ENCODE results near the gene SIAE.

Gene SIAE

GRCh38 chr11:124693142-124693541 lies 19.6 kb upstream of the SIAE start:
- no peak for TF ChIP-seq CTCF (IDR thresholded peaks at IDR 0.05; ENCODE audit: insufficient read depth, low read length, missing control alignments)
- H3K4me3 ChIP-seq (ENCODE audit: low read depth, low read length), result no peak overlapping the region
- ChIA-PET CTCF (interaction anchor here (0.9 to 1.7 kb wide), 3 partner anchors 16 to 101 kb away, joined by 3 to 7 read pairs (median 3); no protein-coding TSS in a partner anchor), POLR2A (no interaction called here)
- no peak for DNase-seq (ENCODE audit: low read depth, low spot score)

- no peak for TF ChIP-seq CTCF (IDR thresholded peaks at IDR 0.05; ENCODE audit: insufficient read depth, low read length, missing control alignments)
- CTCF ChIA-PET, result interaction anchor here (1.1 kb wide), 1 partner anchor 11 kb away, joined by 3 read pairs; no protein-coding TSS in a partner anchor
- H3K4me3 ChIP-seq (ENCODE audit: low read depth, low read length), result no peak overlapping the region
- no peak for DNase-seq (ENCODE audit: low read depth, low spot score)
- POLR2A ChIA-PET, result no interaction called here
Measured at GRCh38 chr11:124682443-124682842, 8.9 kb upstream of the SIAE start.

- TF ChIP-seq CTCF (IDR thresholded peaks at IDR 0.05; ENCODE audit: insufficient read depth, low read length, missing control alignments), result no peak
- POLR2A ChIA-PET, result no interaction called here
- no peak for DNase-seq (ENCODE audit: low read depth, low spot score)
- CTCF ChIA-PET, result interaction anchor here (1.1 kb wide), 1 partner anchor 10 kb away, joined by 3 read pairs; no protein-coding TSS in a partner anchor
- no peak overlapping the region for H3K4me3 ChIP-seq (ENCODE audit: low read depth, low read length)
Measured at GRCh38 chr11:124681421-124681820, 7.9 kb upstream of the SIAE start.

- H3K4me3 ChIP-seq (ENCODE audit: low read depth, low read length), result no peak overlapping the region
- TF ChIP-seq CTCF (IDR thresholded peaks at IDR 0.05; ENCODE audit: insufficient read depth, low read length, missing control alignments), result no peak
- POLR2A ChIA-PET, result no interaction called here
Measured at GRCh38 chr11:124678416-124678815, 4.9 kb upstream of the SIAE start.

GRCh38 chr11:124676386-124676785 lies 2.8 kb upstream of the SIAE start:
- ChIA-PET POLR2A (no interaction called here), CTCF (interaction anchor here (1.0 to 1.7 kb wide), 4 partner anchors 32 to 197 kb away, joined by 3 to 7 read pairs (median 4); no protein-coding TSS in a partner anchor)
- no peak for DNase-seq (ENCODE audit: low read depth, low spot score)
- no peak for TF ChIP-seq CTCF (IDR thresholded peaks at IDR 0.05; ENCODE audit: insufficient read depth, low read length, missing control alignments)
- H3K4me3 ChIP-seq (ENCODE audit: low read depth, low read length), result no peak overlapping the region

More at GRCh38 chr11:124678416-124678815, 4.9 kb upstream of the SIAE start:
- no peak for DNase-seq (ENCODE audit: low read depth, low spot score)
- CTCF ChIA-PET, result interaction anchor here (1.0 to 2.5 kb wide), 3 partner anchors 9 to 84 kb away, joined by 3 to 13 read pairs (median 3); partner anchors contain the start of gene ESAM

GRCh38 chr11:124674571-124674970 lies 1.0 kb upstream of the SIAE start:
- ChIA-PET CTCF (interaction anchor here (0.8 to 6.2 kb wide), 5 partner anchors 26 to 192 kb away, joined by 3 to 176 read pairs (median 17); partner anchors contain the start of gene ROBO3), POLR2A (interaction anchor here (0.8 kb wide), 1 partner anchor 25 kb away, joined by 3 read pairs; no protein-coding TSS in a partner anchor)
- peak overlapping the region; percentile 79 for H3K4me3 ChIP-seq (ENCODE audit: low read depth, low read length)
- DNase-seq (ENCODE audit: low read depth, low spot score), result no peak
- no peak for TF ChIP-seq CTCF (IDR thresholded peaks at IDR 0.05; ENCODE audit: insufficient read depth, low read length, missing control alignments)

Data from AG04449 (cell line).